ENCODE measurements around the gene AKR1B1.

DNA sequence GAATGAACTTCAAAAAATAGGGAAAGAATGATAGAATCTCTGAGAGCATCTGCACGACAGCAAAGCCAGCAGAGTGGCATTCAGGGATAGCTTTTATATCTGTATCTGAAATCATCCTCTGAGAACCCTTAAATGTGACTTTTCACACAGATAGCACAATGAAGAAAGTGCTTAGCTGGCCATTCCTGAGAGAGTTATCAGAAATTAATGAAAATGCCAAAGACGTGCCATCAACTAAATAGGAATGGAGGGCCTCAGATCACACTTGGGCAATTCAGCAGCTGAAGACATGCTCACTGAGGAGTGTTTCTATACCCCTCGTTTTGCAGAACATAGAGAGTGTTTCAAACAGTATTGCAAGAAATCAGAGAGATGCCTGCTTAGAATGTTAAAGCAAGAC is 51.6 kb downstream of the AKR1B1 start:
- TF ChIP-seq, protein P1, sequence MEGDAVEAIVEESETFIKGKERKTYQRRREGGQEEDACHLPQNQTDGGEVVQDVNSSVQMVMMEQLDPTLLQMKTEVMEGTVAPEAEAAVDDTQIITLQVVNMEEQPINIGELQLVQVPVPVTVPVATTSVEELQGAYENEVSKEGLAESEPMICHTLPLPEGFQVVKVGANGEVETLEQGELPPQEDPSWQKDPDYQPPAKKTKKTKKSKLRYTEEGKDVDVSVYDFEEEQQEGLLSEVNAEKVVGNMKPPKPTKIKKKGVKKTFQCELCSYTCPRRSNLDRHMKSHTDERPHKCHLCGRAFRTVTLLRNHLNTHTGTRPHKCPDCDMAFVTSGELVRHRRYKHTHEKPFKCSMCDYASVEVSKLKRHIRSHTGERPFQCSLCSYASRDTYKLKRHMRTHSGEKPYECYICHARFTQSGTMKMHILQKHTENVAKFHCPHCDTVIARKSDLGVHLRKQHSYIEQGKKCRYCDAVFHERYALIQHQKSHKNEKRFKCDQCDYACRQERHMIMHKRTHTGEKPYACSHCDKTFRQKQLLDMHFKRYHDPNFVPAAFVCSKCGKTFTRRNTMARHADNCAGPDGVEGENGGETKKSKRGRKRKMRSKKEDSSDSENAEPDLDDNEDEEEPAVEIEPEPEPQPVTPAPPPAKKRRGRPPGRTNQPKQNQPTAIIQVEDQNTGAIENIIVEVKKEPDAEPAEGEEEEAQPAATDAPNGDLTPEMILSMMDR (IDR thresholded peaks at IDR 0.05 in 4 of 5, conservative IDR thresholded peaks at IDR 0.05 in 1 of 5): no peak
- TF ChIP-seq POLR2A (IDR thresholded peaks at IDR 0.05): no peak

All from gastrocnemius medialis (tissue), 4 donors.